OCI-LY1 (cell line): ENCODE data around the gene U2SURP.

ENCODE experiments used
- H2AFZ ChIP-seq: fragments of 200-600 bp; sonication (generic), shearing (Covaris generic); 2 replicates; pipeline ENCODE4 v1.6.0; 2014; ENCODE audit warnings: antibody characterized with exemption, mild to moderate bottlenecking, low read length
- H3F3A ChIP-seq: fragments of 200-600 bp; sonication (generic), shearing (Covaris generic); 2 replicates; pipeline ENCODE4 v1.6.0; 2014; ENCODE audit warnings: mild to moderate bottlenecking, antibody characterized with exemption, low read length, moderate library complexity; ENCODE audit not compliant: insufficient read depth
- H3K27ac ChIP-seq: fragments of 200-600 bp; sonication (generic); 2 replicates; pipeline ENCODE4 v1.5.1; 2014; ENCODE audit warnings: low read length, mixed run types, mild to moderate bottlenecking, low read depth; ENCODE audit not compliant: poor library complexity, severe bottlenecking
- H3K27me3 ChIP-seq: fragments of 200-600 bp; sonication (generic); 2 replicates; pipeline ENCODE4 v1.6.0; 2014; ENCODE audit warnings: antibody characterized with exemption, mild to moderate bottlenecking, low read length, moderate library complexity; ENCODE audit not compliant: insufficient read depth
- H3K36me3 ChIP-seq: fragments of 200-600 bp; sonication (generic); 2 replicates; pipeline ENCODE4 v1.6.1; 2014; ENCODE audit warnings: mild to moderate bottlenecking, antibody characterized with exemption, low read length, moderate library complexity, mixed read lengths; ENCODE audit not compliant: insufficient read depth
- H3K4me1 ChIP-seq: fragments of 200-600 bp; sonication (generic); 2 replicates; pipeline ENCODE4 v1.5.1; 2014; ENCODE audit warnings: mild to moderate bottlenecking, low read length, moderate library complexity; ENCODE audit not compliant: insufficient read depth, severe bottlenecking
- H3K4me2 ChIP-seq: fragments of 200-600 bp; sonication (generic), shearing (Covaris generic); 2 replicates; pipeline ENCODE4 v1.6.1; 2014; ENCODE audit warnings: low read length
- H3K4me3 ChIP-seq: fragments of 200-600 bp; sonication (generic); 2 replicates; pipeline ENCODE4 v1.5.1; 2014; ENCODE audit warnings: low read length, low read depth, mild to moderate bottlenecking, mixed read lengths; ENCODE audit not compliant: poor library complexity, severe bottlenecking
- H3K79me2 ChIP-seq: fragments of 200-600 bp; shearing (Covaris generic); 2 replicates; pipeline ENCODE4 v1.6.1; 2016; ENCODE audit warnings: mixed run types, low read length, mixed read lengths; ENCODE audit not compliant: insufficient read depth
- H3K9ac ChIP-seq: fragments of 200-600 bp; sonication (generic), shearing (Covaris generic); 2 replicates; pipeline ENCODE4 v1.6.1; 2014; ENCODE audit warnings: mild to moderate bottlenecking, low read length, mixed read lengths
- H3K9me2 ChIP-seq: fragments of 200-600 bp; sonication (generic), shearing (Covaris generic); 2 replicates; pipeline ENCODE4 v1.6.1; 2014; ENCODE audit warnings: low read depth, mild to moderate bottlenecking, low read length, mixed read lengths
- H3K9me3 ChIP-seq: fragments of 200-600 bp; shearing (Covaris generic); 2 replicates; pipeline ENCODE4 v1.6.1; 2014; ENCODE audit warnings: low read length, mixed read lengths
- H4K20me1 ChIP-seq: fragments of 200-600 bp; sonication (generic), shearing (Covaris generic); 2 replicates; pipeline ENCODE4 v1.6.0; 2016; ENCODE audit warnings: mild to moderate bottlenecking, low read length; ENCODE audit not compliant: insufficient read depth
- CTCF ChIP-seq: fragments of 200-600 bp; sonication (generic), shearing (Covaris generic); IDR thresholded peaks from 2 replicates; pipeline ENCODE4 v1.5.1; 2017; ENCODE audit warnings: mild to moderate bottlenecking, antibody characterized with exemption, low read length, moderate library complexity, mixed read lengths
- EZH2 ChIP-seq: fragments of 200-600 bp; sonication (generic), shearing (Covaris generic); IDR thresholded peaks from 2 replicates; pipeline ENCODE4 v1.8.0; 2017; ENCODE audit warnings: borderline replicate concordance, mixed run types, mild to moderate bottlenecking, antibody characterized with exemption, low read length, moderate library complexity, mixed read lengths

Gene U2SURP

GRCh38 chr3:143066033-143066432, 64.7 kb downstream of the U2SURP start:
- no peak overlapping the region for H3K27ac ChIP-seq
- TF ChIP-seq CTCF (no peak), EZH2 (no peak)

GRCh38 chr3:143067201-143067600, 65.8 kb downstream of the U2SURP start:
- H3K4me3 ChIP-seq, result no peak overlapping the region
- H4K20me1 ChIP-seq, result no peaks in the 10 kb centered on the region
- no peaks in the 10 kb centered on the region for H3F3A ChIP-seq
- H3K36me3 ChIP-seq, result peaks cover 11% of the 10 kb centered on the region; the same call in 1 of the 2 replicates
- H3K27me3 ChIP-seq, result no peaks in the 10 kb centered on the region
- H3K27ac ChIP-seq, result no peak overlapping the region
- TF ChIP-seq CTCF (no peak), EZH2 (no peak)
- H3K9me2 ChIP-seq, result no peaks in the 10 kb centered on the region
- no peak overlapping the region for H2AFZ ChIP-seq
- H3K4me1 ChIP-seq, result no peaks in the 10 kb centered on the region
- no peaks in the 10 kb centered on the region for H3K9me3 ChIP-seq
- H3K79me2 ChIP-seq, result no peaks in the 10 kb centered on the region
- no peak overlapping the region for H3K9ac ChIP-seq
- H3K4me2 ChIP-seq, result no peak overlapping the region

More at GRCh38 chr3:143066033-143066432, 64.7 kb downstream of the U2SURP start:
- Histone ChIP-seq H3K9ac (no peak overlapping the region), H3K4me3 (no peak overlapping the region), H3K4me1 (no peaks in the 10 kb centered on the region), H3K27me3 (no peaks in the 10 kb centered on the region), H3K9me2 (no peaks in the 10 kb centered on the region), H3K36me3 (peaks cover 20% of the 10 kb centered on the region), H4K20me1 (no peaks in the 10 kb centered on the region), H2AFZ (no peak overlapping the region), H3K9me3 (no peaks in the 10 kb centered on the region), H3K4me2 (no peak overlapping the region), H3F3A (no peaks in the 10 kb centered on the region), H3K79me2 (no peaks in the 10 kb centered on the region)

- TF ChIP-seq CTCF (no peak), EZH2 (no peak)
- Histone ChIP-seq H3F3A (no peaks in the 10 kb centered on the region), H3K9me3 (no peaks in the 10 kb centered on the region), H2AFZ (no peak overlapping the region), H3K4me2 (no peak overlapping the region), H4K20me1 (no peaks in the 10 kb centered on the region), H3K36me3 (peaks cover 3% of the 10 kb centered on the region; the same call in 1 of the 2 replicates), H3K4me3 (no peak overlapping the region), H3K79me2 (no peaks in the 10 kb centered on the region), H3K9ac (no peak overlapping the region), H3K9me2 (no peaks in the 10 kb centered on the region), H3K27ac (no peak overlapping the region), H3K27me3 (no peaks in the 10 kb centered on the region), H3K4me1 (no peaks in the 10 kb centered on the region)
These were observed 66.7 kb downstream of the U2SURP start for GRCh38 chr3:143068059-143068458.
